Prostate gland (tissue), 2 donors: ENCODE results near the gene PID1. TPM values are rescaled to one million over a fixed set of nuclear protein-coding genes. Genes with fewer than 3 reads are reported as not detected.

Experiments used
- DNase-seq: peaks from one replicate; pipeline ENCODE4 v3.0.0-alpha.2; 2019; ENCODE audit warnings: low spot score
- H3K27ac ChIP-seq, 2 donors: fragments of 200-600 bp; sonication (generic); 2 replicates each; pipeline ENCODE4 v1.5.1; 2017 to 2019
- H3K27me3 ChIP-seq: fragments of 200-600 bp; sonication (generic); replicated peaks from 2 replicates; pipeline ENCODE4 v1.5.1; 2019; ENCODE audit not compliant: insufficient read depth
- H3K36me3 ChIP-seq, 2 donors: fragments of 200-600 bp; sonication (generic); 1 replicate in 1 of 2; 2 replicates in 1 of 2; pipeline versions ENCODE4 v1.5.1 to v1.8.1; 2017 to 2019
- H3K4me1 ChIP-seq: fragments of 200-600 bp; sonication (generic); replicated peaks from 2 replicates; pipeline ENCODE4 v1.5.1; 2019
- H3K4me3 ChIP-seq, 2 donors: fragments of 200-600 bp; sonication (generic); 2 replicates each; pipeline ENCODE4 v1.5.1; 2017 to 2019
- H3K9me3 ChIP-seq: fragments of 200-600 bp; sonication (generic); 2 replicates; pipeline ENCODE4 v1.5.1; 2017
- POLR2A ChIP-seq: fragments of 450-650 bp; IDR thresholded peaks from one replicate; pipeline ENCODE4 v1.6.1; 2016; ENCODE audit warnings: antibody characterized with exemption, mild to moderate bottlenecking
- POLR2AphosphoS5 ChIP-seq: sonication (generic); formaldehyde crosslinking; IDR thresholded peaks from one replicate; pipeline ENCODE4 v1.6.1; 2017; ENCODE audit warnings: antibody characterized with exemption
- WGBS: methylation state at CpG from one replicate; pipeline ENCODE4 v1.1.5; 2018; 5-methylcytosine and 5-hydroxymethylcytosine counted together
- intact Hi-C: fragments of 100-400 bp; cut with DNase I; formaldehyde crosslinking; loops from one replicate; pipeline ENCODE4 v1.14.2; 2022
- total RNA-seq, 2 donors: library from RNA; depleted of rRNA; stranded (reverse); fragments of >200 nt; gene quantifications; one replicate each; pipeline ENCODE4 v1.1.0, GENCODE V29; 2016
- TF ChIP-seq, protein P1 (sequence below), 4 experiments: fragments of 200-600 bp in 2 of 4; fragments of 450-650 bp in 2 of 4; sonication (generic) in 2 of 4; IDR thresholded peaks; 1 replicate in 3 of 4; 2 replicates in 1 of 4; pipeline ENCODE4 v1.5.1; 2016 to 2019; ENCODE audit warnings: antibody characterized with exemption in 4 of 4, mild to moderate bottlenecking in 2 of 4, moderate library complexity in 2 of 4

Gene PID1
- total RNA-seq, 2 donors from 2014 or later: 14.0 to 21.0 TPM

DNA sequence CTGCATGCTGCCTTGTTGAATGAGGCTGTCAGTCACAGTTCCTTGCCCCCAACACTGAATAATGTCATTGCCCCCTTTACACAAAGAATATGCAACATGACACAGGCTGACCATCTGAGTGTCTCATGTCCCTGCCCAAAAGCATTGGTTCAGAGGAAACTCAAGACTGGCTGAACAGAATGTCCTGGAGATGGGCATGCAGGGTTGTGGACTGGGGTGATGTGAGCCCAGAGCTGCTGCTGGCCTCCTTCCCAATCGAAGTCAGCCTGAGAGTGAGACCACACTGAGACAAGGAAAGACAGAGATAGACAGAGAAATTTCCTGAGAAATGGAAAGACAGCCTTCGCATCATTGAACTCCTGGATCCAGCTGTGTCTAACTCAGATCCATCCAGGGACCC is 110.1 kb downstream of the PID1 start:
- no peaks in the 10 kb centered on the region for H3K36me3 ChIP-seq
- intact Hi-C loops: no loop called here
- TF ChIP-seq POLR2A (no peak), POLR2AphosphoS5 (no peak)
- TF ChIP-seq, protein P1, sequence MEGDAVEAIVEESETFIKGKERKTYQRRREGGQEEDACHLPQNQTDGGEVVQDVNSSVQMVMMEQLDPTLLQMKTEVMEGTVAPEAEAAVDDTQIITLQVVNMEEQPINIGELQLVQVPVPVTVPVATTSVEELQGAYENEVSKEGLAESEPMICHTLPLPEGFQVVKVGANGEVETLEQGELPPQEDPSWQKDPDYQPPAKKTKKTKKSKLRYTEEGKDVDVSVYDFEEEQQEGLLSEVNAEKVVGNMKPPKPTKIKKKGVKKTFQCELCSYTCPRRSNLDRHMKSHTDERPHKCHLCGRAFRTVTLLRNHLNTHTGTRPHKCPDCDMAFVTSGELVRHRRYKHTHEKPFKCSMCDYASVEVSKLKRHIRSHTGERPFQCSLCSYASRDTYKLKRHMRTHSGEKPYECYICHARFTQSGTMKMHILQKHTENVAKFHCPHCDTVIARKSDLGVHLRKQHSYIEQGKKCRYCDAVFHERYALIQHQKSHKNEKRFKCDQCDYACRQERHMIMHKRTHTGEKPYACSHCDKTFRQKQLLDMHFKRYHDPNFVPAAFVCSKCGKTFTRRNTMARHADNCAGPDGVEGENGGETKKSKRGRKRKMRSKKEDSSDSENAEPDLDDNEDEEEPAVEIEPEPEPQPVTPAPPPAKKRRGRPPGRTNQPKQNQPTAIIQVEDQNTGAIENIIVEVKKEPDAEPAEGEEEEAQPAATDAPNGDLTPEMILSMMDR (IDR thresholded peaks at IDR 0.05): no peak
- no peaks in the 10 kb centered on the region for H3K27me3 ChIP-seq
- no peak overlapping the region for H3K27ac ChIP-seq
- WGBS: 97% methylated on average over 2 of the region's 2 CpGs
- H3K4me3 ChIP-seq: no peak overlapping the region
- no peaks in the 10 kb centered on the region for H3K9me3 ChIP-seq
- DNase-seq: no peak
- no peaks in the 10 kb centered on the region for H3K4me1 ChIP-seq

DNA sequence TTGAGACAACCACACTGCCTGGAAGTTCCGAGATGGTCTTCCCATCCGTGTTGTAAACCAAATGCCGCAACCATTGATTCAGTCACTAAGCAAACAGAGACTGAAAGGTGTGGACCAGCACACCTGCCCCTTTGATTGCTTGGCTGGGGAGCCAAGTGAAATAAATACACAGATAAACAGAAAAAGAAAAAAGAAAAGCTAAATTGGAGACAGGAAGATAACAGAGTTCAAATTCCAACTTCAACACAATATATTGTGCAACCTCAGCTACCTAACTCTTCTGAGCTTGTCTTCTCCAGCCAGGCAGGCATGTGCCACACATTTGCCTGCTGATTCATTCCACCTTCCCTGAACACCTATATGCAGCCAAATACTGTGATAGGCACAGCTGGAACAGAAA is 110.9 kb downstream of the PID1 start:
- Histone ChIP-seq H3K27ac (no peak overlapping the region), H3K4me3 (no peak overlapping the region), H3K4me1 (no peaks in the 10 kb centered on the region), H3K27me3 (no peaks in the 10 kb centered on the region), H3K36me3 (no peaks in the 10 kb centered on the region), H3K9me3 (no peaks in the 10 kb centered on the region)
- intact Hi-C loops: no loop called here
- TF ChIP-seq POLR2A (no peak), POLR2AphosphoS5 (no peak)
- TF ChIP-seq, protein P1 (IDR thresholded peaks at IDR 0.05): no peak
- DNase-seq: no peak
- WGBS: 73% methylated on average over 3 of the region's 3 CpGs

DNA sequence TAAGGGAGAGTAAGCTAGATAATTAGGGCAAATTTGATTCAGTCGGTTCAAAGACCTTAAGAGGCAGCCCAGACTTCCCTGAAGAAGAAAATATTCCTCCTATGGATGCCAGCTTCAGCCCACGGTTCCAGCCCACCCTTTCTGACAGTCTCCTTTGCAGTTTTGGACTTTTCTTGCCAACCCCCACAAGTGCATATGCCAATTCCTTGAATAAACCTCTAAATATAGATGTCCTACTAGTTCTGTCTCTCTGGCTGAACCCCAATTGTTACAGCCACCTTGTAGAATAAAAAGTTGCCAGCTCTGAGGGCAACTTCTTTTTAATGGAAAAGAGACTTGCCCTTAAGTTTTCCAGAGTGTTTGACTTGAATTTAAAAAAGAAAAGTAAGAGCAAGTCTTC is 111.7 kb downstream of the PID1 start:
- WGBS: 69% methylated on average over 2 of the region's 2 CpGs
- Histone ChIP-seq H3K9me3 (no peaks in the 10 kb centered on the region), H3K4me1 (no peaks in the 10 kb centered on the region), H3K27me3 (no peaks in the 10 kb centered on the region), H3K36me3 (no peaks in the 10 kb centered on the region), H3K27ac (no peak overlapping the region), H3K4me3 (no peak overlapping the region)
- TF ChIP-seq POLR2AphosphoS5 (no peak), POLR2A (no peak)
- TF ChIP-seq, protein P1 (IDR thresholded peaks at IDR 0.05): no peak
- no peak for DNase-seq
- intact Hi-C loops: no loop called here

DNA sequence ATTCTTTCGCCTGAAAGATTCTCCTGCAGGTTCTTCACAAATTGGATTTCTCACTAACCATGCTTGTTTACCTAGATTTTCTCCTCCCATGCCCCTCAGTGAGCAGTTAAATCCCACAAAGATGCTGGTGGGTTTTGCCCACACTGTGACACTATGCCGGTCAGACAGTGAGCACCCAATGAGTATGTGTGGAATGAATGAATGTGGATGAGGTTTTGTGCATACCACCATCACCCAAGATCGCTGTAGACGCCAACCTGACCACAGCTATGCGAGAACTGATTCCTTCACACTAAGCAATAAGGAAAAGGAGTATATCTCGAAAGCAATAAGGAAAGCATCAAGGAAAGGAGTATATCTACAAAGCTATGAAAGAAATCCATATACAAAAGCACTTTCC is 116.7 kb downstream of the PID1 start:
- no peaks in the 10 kb centered on the region for H3K9me3 ChIP-seq
- intact Hi-C loops: no loop called here
- DNase-seq: no peak
- H3K4me1 ChIP-seq: no peaks in the 10 kb centered on the region
- TF ChIP-seq POLR2A (no peak), POLR2AphosphoS5 (no peak)
- TF ChIP-seq, protein P1 (IDR thresholded peaks at IDR 0.05): no peak
- H3K27me3 ChIP-seq: no peaks in the 10 kb centered on the region
- no peak overlapping the region for H3K4me3 ChIP-seq
- H3K36me3 ChIP-seq: no peaks in the 10 kb centered on the region
- 96% methylated on average over 6 of the region's 6 CpGs for WGBS
- no peak overlapping the region for H3K27ac ChIP-seq

DNA sequence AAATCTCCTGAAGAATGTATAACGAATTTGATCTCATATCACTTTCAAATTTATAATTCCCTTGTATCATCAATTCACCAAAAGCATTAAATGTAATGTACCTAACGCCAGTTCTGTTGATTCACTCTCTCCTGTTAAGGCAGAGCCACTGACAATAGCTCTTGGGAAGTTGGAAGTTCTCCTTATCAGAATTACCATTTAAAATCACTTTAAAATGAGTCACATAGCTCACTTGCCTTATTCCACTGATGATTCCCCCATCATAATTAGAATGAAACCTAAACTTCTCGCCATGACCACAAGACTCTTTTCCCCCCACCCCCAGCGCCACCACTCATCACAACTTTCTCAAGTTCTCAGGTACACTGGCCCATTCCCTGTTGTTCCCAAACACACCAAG is 117.1 kb downstream of the PID1 start:
- DNase-seq: no peak
- WGBS: 90% methylated on average over 4 of the region's 4 CpGs

More for the DNA sequence above, 117.1 kb downstream of the PID1 start:
- TF ChIP-seq POLR2AphosphoS5 (no peak), POLR2A (no peak)
- TF ChIP-seq, protein P1 (IDR thresholded peaks at IDR 0.05): no peak
- H3K27ac ChIP-seq: no peak overlapping the region
- H3K36me3 ChIP-seq: no peaks in the 10 kb centered on the region
- H3K27me3 ChIP-seq: no peaks in the 10 kb centered on the region
- H3K4me1 ChIP-seq: no peaks in the 10 kb centered on the region
- H3K4me3 ChIP-seq: no peak overlapping the region
- no peaks in the 10 kb centered on the region for H3K9me3 ChIP-seq
- intact Hi-C loops: no loop called here
